WERI-Rb-1 (cell line): ENCODE measurements around the gene ADARB2.
"Not testable (repeated sequence)": the region's sequence is repeated elsewhere in the genome, so short reads cannot be mapped to it uniquely, and the experiment has no call there.

Experiments used
- DNase-seq: peaks from one replicate; pipeline ENCODE4 v3.0.0-alpha.2; 2020
- H3K27ac ChIP-seq: fragments of 250-450 bp; sonication (Bioruptor Pico); 2 replicates; pipeline ENCODE4 v1.5.1; 2020; ENCODE audit warnings: mild to moderate bottlenecking, moderate library complexity
- H3K27me3 ChIP-seq: fragments of 250-450 bp; sonication (Bioruptor Pico); 2 replicates; pipeline ENCODE4 v1.5.1; 2021; ENCODE audit warnings: mild to moderate bottlenecking, low read depth, moderate library complexity; ENCODE audit not compliant: insufficient read depth, severe bottlenecking
- H3K36me3 ChIP-seq: fragments of 250-450 bp; sonication (Bioruptor Pico); 2 replicates; pipeline ENCODE4 v1.5.1; 2020; ENCODE audit warnings: mild to moderate bottlenecking, moderate library complexity
- H3K4me3 ChIP-seq: 2 replicates; pipeline ENCODE4 v1.5.1; 2011; ENCODE audit warnings: low read depth, mild to moderate bottlenecking, control low read depth, low read length
- H3K9me3 ChIP-seq: fragments of 250-450 bp; sonication (Bioruptor Pico); 2 replicates; pipeline ENCODE4 v1.5.1; 2021; ENCODE audit warnings: mild to moderate bottlenecking, moderate library complexity; ENCODE audit not compliant: severe bottlenecking
- CTCF ChIP-seq: IDR thresholded peaks from 2 replicates; pipeline ENCODE4 v1.5.1; 2011; ENCODE audit warnings: low read depth, mild to moderate bottlenecking, control low read depth, inconsistent platforms, low read length

Gene ADARB2

GRCh38 chr10:1620803-1621202 lies 116.5 kb downstream of the ADARB2 start:
- Histone ChIP-seq H3K27me3 (peaks cover 5% of the 10 kb centered on the region), H3K27ac (no peak overlapping the region), H3K9me3 (no peaks in the 10 kb centered on the region), H3K4me3 (no peak overlapping the region), H3K36me3 (no peaks in the 10 kb centered on the region)
- TF ChIP-seq CTCF = no peak
- DNase-seq = no peak

- H3K9me3 ChIP-seq, H3K27me3 ChIP-seq, DNase-seq, H3K36me3 ChIP-seq, H3K4me3 ChIP-seq, H3K27ac ChIP-seq: not testable (repeated sequence)
Observed at GRCh38 chr10:1617376-1618317, 119.7 kb downstream of the ADARB2 start.

- H3K27ac ChIP-seq, H3K4me3 ChIP-seq, H3K36me3 ChIP-seq, H3K9me3 ChIP-seq, DNase-seq: not testable (repeated sequence)
- peaks cover 10% of the 10 kb centered on the region for H3K27me3 ChIP-seq
Observed at GRCh38 chr10:1616701-1617100, 120.6 kb downstream of the ADARB2 start.

- no peak overlapping the region for H3K27ac ChIP-seq
- no peak for DNase-seq
- no peak for TF ChIP-seq CTCF
- H3K27me3 ChIP-seq = peaks cover 12% of the 10 kb centered on the region
- H3K36me3 ChIP-seq = no peaks in the 10 kb centered on the region
- H3K9me3 ChIP-seq = no peaks in the 10 kb centered on the region
- no peak overlapping the region for H3K4me3 ChIP-seq
Observed at GRCh38 chr10:1615186-1615954, 122.0 kb downstream of the ADARB2 start.

- TF ChIP-seq CTCF = no peak
- no peak overlapping the region for H3K27ac ChIP-seq
- no peaks in the 10 kb centered on the region for H3K9me3 ChIP-seq
- H3K36me3 ChIP-seq = no peaks in the 10 kb centered on the region
- H3K27me3 ChIP-seq = peaks cover 13% of the 10 kb centered on the region
- H3K4me3 ChIP-seq = no peak overlapping the region
- no peak for DNase-seq
Observed at GRCh38 chr10:1613511-1613910, 123.8 kb downstream of the ADARB2 start.

- Histone ChIP-seq H3K4me3 (no peak overlapping the region), H3K36me3 (no peaks in the 10 kb centered on the region), H3K27ac (no peak overlapping the region), H3K9me3 (no peaks in the 10 kb centered on the region), H3K27me3 (peaks cover 13% of the 10 kb centered on the region)
- TF ChIP-seq CTCF = no peak
- DNase-seq = no peak
Observed at GRCh38 chr10:1612908-1613307, 124.4 kb downstream of the ADARB2 start.
